Effector memory CD4-positive, alpha-beta T cell (primary cell): ENCODE measurements around the gene CACHD1.

Experiments
- DNase-seq, 3 donors: peaks; one replicate each; pipeline ENCODE4 v3.0.0-alpha.2; 2020
- H3K27ac ChIP-seq: 2 replicates; pipeline ENCODE4 v1.7.0; 2013; ENCODE audit warnings: mild to moderate bottlenecking, low read length, moderate library complexity; ENCODE audit not compliant: insufficient read depth, poor library complexity, severe bottlenecking
- H3K27me3 ChIP-seq: replicated peaks from 2 replicates; pipeline ENCODE4 v1.7.0; 2013; ENCODE audit warnings: mild to moderate bottlenecking, low read length; ENCODE audit not compliant: insufficient read depth, control insufficient read depth, poor library complexity, severe bottlenecking
- H3K36me3 ChIP-seq: 2 replicates; pipeline ENCODE4 v1.7.0; 2013; ENCODE audit warnings: mild to moderate bottlenecking, low read length, moderate library complexity; ENCODE audit not compliant: control insufficient read depth, insufficient read depth
- H3K4me1 ChIP-seq: 2 replicates; pipeline ENCODE4 v1.7.0; 2013; ENCODE audit warnings: low read length, mild to moderate bottlenecking; ENCODE audit not compliant: control insufficient read depth, insufficient read depth, poor library complexity, severe bottlenecking
- H3K4me3 ChIP-seq: 2 replicates; pipeline ENCODE4 v1.7.0; 2013; ENCODE audit warnings: low read length, low read depth, mild to moderate bottlenecking; ENCODE audit not compliant: insufficient read depth, poor library complexity, severe bottlenecking
- H3K9me3 ChIP-seq: 2 replicates; pipeline ENCODE4 v1.7.0; 2013; ENCODE audit warnings: mild to moderate bottlenecking, low read length, moderate library complexity; ENCODE audit not compliant: control insufficient read depth

CACHD1 gene

GRCh38 chr1:64527165-64527564 is 57.2 kb downstream of the CACHD1 start:
- DNase-seq = no peak
- H3K9me3 ChIP-seq = no peaks in the 10 kb centered on the region

GRCh38 chr1:64527786-64528185 is 57.9 kb downstream of the CACHD1 start:
- H3K27ac ChIP-seq = no peak overlapping the region
- no peak for DNase-seq
- H3K4me3 ChIP-seq = no peak overlapping the region
- no peaks in the 10 kb centered on the region for H3K4me1 ChIP-seq
- no peaks in the 10 kb centered on the region for H3K9me3 ChIP-seq
- no peaks in the 10 kb centered on the region for H3K27me3 ChIP-seq
- no peaks in the 10 kb centered on the region for H3K36me3 ChIP-seq

More at GRCh38 chr1:64527165-64527564, 57.2 kb downstream of the CACHD1 start:
- no peaks in the 10 kb centered on the region for H3K36me3 ChIP-seq
- no peak overlapping the region for H3K4me3 ChIP-seq
- H3K4me1 ChIP-seq = no peaks in the 10 kb centered on the region
- no peak overlapping the region for H3K27ac ChIP-seq
- H3K27me3 ChIP-seq = no peaks in the 10 kb centered on the region

GRCh38 chr1:64530969-64531692 is 61.2 kb downstream of the CACHD1 start:
- H3K4me3 ChIP-seq = no peak overlapping the region
- no peak overlapping the region for H3K27ac ChIP-seq
- no peaks in the 10 kb centered on the region for H3K36me3 ChIP-seq
- DNase-seq = no peak
- H3K27me3 ChIP-seq = no peaks in the 10 kb centered on the region
- no peaks in the 10 kb centered on the region for H3K4me1 ChIP-seq
- H3K9me3 ChIP-seq = no peaks in the 10 kb centered on the region

GRCh38 chr1:64532646-64533045 is 62.7 kb downstream of the CACHD1 start:
- no peak overlapping the region for H3K27ac ChIP-seq
- no peaks in the 10 kb centered on the region for H3K9me3 ChIP-seq
- no peak for DNase-seq
- H3K4me1 ChIP-seq = no peaks in the 10 kb centered on the region
- no peaks in the 10 kb centered on the region for H3K36me3 ChIP-seq
- no peaks in the 10 kb centered on the region for H3K27me3 ChIP-seq
- no peak overlapping the region for H3K4me3 ChIP-seq

GRCh38 chr1:64535938-64536835 is 66.3 kb downstream of the CACHD1 start:
- no peak overlapping the region for H3K27ac ChIP-seq
- H3K27me3 ChIP-seq = no peaks in the 10 kb centered on the region
- H3K4me1 ChIP-seq = peaks cover 6% of the 10 kb centered on the region
- no peaks in the 10 kb centered on the region for H3K9me3 ChIP-seq
- no peak overlapping the region for H3K4me3 ChIP-seq
- no peaks in the 10 kb centered on the region for H3K36me3 ChIP-seq
- DNase-seq = no peak

GRCh38 chr1:64536836-64537490 is 67.0 kb downstream of the CACHD1 start:
- H3K4me3 ChIP-seq = no peak overlapping the region
- no peaks in the 10 kb centered on the region for H3K9me3 ChIP-seq
- no peak for DNase-seq
- H3K36me3 ChIP-seq = no peaks in the 10 kb centered on the region
- H3K27ac ChIP-seq = no peak overlapping the region
- no peaks in the 10 kb centered on the region for H3K27me3 ChIP-seq
- peaks cover 6% of the 10 kb centered on the region for H3K4me1 ChIP-seq

- Histone ChIP-seq H3K4me3 (no peak overlapping the region), H3K27ac (no peak overlapping the region), H3K36me3 (no peaks in the 10 kb centered on the region), H3K9me3 (no peaks in the 10 kb centered on the region), H3K4me1 (peaks cover 6% of the 10 kb centered on the region), H3K27me3 (no peaks in the 10 kb centered on the region)
- no peak for DNase-seq
Observed at GRCh38 chr1:64537942-64538341, 68.0 kb downstream of the CACHD1 start.

- no peak for DNase-seq
- no peak overlapping the region for H3K4me3 ChIP-seq
- no peaks in the 10 kb centered on the region for H3K9me3 ChIP-seq
- peaks cover 6% of the 10 kb centered on the region for H3K4me1 ChIP-seq
- no peaks in the 10 kb centered on the region for H3K27me3 ChIP-seq
- no peak overlapping the region for H3K27ac ChIP-seq
- no peaks in the 10 kb centered on the region for H3K36me3 ChIP-seq
Observed at GRCh38 chr1:64538389-64538788, 68.5 kb downstream of the CACHD1 start.

GRCh38 chr1:64539289-64539688 is 69.4 kb downstream of the CACHD1 start:
- Histone ChIP-seq H3K9me3 (no peaks in the 10 kb centered on the region), H3K27ac (no peak overlapping the region), H3K27me3 (no peaks in the 10 kb centered on the region), H3K4me3 (no peak overlapping the region), H3K4me1 (peaks cover 9% of the 10 kb centered on the region), H3K36me3 (no peaks in the 10 kb centered on the region)
- no peak for DNase-seq
